Measurements from ENCODE around the gene TEAD3.

TEAD3 gene

GRCh38 chr6:35452183-35453090 lies 44.4 kb downstream of the TEAD3 start, which contains the start of gene FANCE:
Gene FANCE, plus strand, starts transcription at chr6:35452338. Its CDS starts 208 bp downstream, at chr6:35452546.
- Histone ChIP-seq H2AFZ (ENCODE audit: low read length) (peak within 1 kb of the TSS; percentile 92), H3K4me3 (ENCODE audit: low read length) (peak within 1 kb of the TSS; percentile 87), H3K9me3 (replicated peaks; ENCODE audit: insufficient read depth, low read length) (no peaks in the 10 kb centered on the region), H3K27ac (ENCODE audit: low read length) (peak within 1 kb of the TSS; percentile 55; the same call in 1 of the 2 replicates), H3K79me2 (ENCODE audit: low read length) (0 out of 2 replicates have a peak, but pooled peaks cover 4% of the 10 kb centered on the region), H3K9ac (ENCODE audit: low read length) (peak within 1 kb of the TSS; percentile 73), H3K27me3 (replicated peaks; ENCODE audit: insufficient read depth, low read length) (peaks cover 13% of the 10 kb centered on the region; the same call in 1 of the 2 replicates), H3K4me1 (ENCODE audit: low read length) (peaks cover 15% of the 10 kb centered on the region), H4K20me1 (ENCODE audit: insufficient read depth, low read length) (no peaks in the 10 kb centered on the region), H3K36me3 (replicated peaks; ENCODE audit: insufficient read depth, low read length) (no peaks in the 10 kb centered on the region), H3F3A (ENCODE audit: insufficient read depth, low read length) (no peaks in the 10 kb centered on the region), H3K9me2 (replicated peaks; ENCODE audit: insufficient read depth, low read length) (no peaks in the 10 kb centered on the region), H3K4me2 (ENCODE audit: low read depth, low read length) (peak within 1 kb of the TSS; percentile 99)
- TF ChIP-seq EZH2 (optimal IDR thresholded peaks at IDR 0.05; ENCODE audit: low read depth, low read length) (no peak), EZH2phosphoT487 (IDR thresholded peaks at IDR 0.05; ENCODE audit: low read length) (no peak), CTCF (IDR thresholded peaks at IDR 0.05; ENCODE audit: low read length) (no peak)
- peak; percentile 92 for DNase-seq

- Histone ChIP-seq H3K27me3 (replicated peaks; ENCODE audit: insufficient read depth, low read length) (peaks cover 13% of the 10 kb centered on the region; the same call in 1 of the 2 replicates), H3F3A (ENCODE audit: insufficient read depth, low read length) (no peaks in the 10 kb centered on the region), H3K9me2 (replicated peaks; ENCODE audit: insufficient read depth, low read length) (no peaks in the 10 kb centered on the region), H3K27ac (ENCODE audit: low read length) (no peak overlapping the region), H3K9ac (ENCODE audit: low read length) (no peak overlapping the region), H3K4me1 (ENCODE audit: low read length) (peaks cover 15% of the 10 kb centered on the region), H3K9me3 (replicated peaks; ENCODE audit: insufficient read depth, low read length) (no peaks in the 10 kb centered on the region), H3K36me3 (replicated peaks; ENCODE audit: insufficient read depth, low read length) (no peaks in the 10 kb centered on the region), H2AFZ (ENCODE audit: low read length) (peak overlapping the region; percentile 30; the same call in 1 of the 2 replicates), H3K4me3 (ENCODE audit: low read length) (peak overlapping the region; percentile 87), H3K4me2 (ENCODE audit: low read depth, low read length) (peak overlapping the region; percentile 99), H4K20me1 (ENCODE audit: insufficient read depth, low read length) (no peaks in the 10 kb centered on the region), H3K79me2 (ENCODE audit: low read length) (0 out of 2 replicates have a peak, but pooled peaks cover 4% of the 10 kb centered on the region)
- DNase-seq, result no peak
- no peak for TF ChIP-seq EZH2phosphoT487 (IDR thresholded peaks at IDR 0.05; ENCODE audit: low read length)
- no peak for TF ChIP-seq CTCF (IDR thresholded peaks at IDR 0.05; ENCODE audit: low read length)
- no peak for TF ChIP-seq EZH2 (optimal IDR thresholded peaks at IDR 0.05; ENCODE audit: low read depth, low read length)
These were observed 45.3 kb downstream of the TEAD3 start for GRCh38 chr6:35451354-35452182.

GRCh38 chr6:35449287-35449881 lies 47.5 kb downstream of the TEAD3 start:
- Histone ChIP-seq H3K79me2 (ENCODE audit: low read length) (0 out of 2 replicates have a peak, but pooled peaks cover 4% of the 10 kb centered on the region), H3K4me2 (ENCODE audit: low read depth, low read length) (no peak overlapping the region; the same call in 1 of the 2 replicates), H3K27me3 (replicated peaks; ENCODE audit: insufficient read depth, low read length) (peaks cover 13% of the 10 kb centered on the region; the same call in 1 of the 2 replicates), H3K4me3 (ENCODE audit: low read length) (no peak overlapping the region), H3K36me3 (replicated peaks; ENCODE audit: insufficient read depth, low read length) (no peaks in the 10 kb centered on the region), H3K4me1 (ENCODE audit: low read length) (peaks cover 15% of the 10 kb centered on the region), H3K9me2 (replicated peaks; ENCODE audit: insufficient read depth, low read length) (no peaks in the 10 kb centered on the region), H4K20me1 (ENCODE audit: insufficient read depth, low read length) (no peaks in the 10 kb centered on the region), H3F3A (ENCODE audit: insufficient read depth, low read length) (no peaks in the 10 kb centered on the region), H3K9ac (ENCODE audit: low read length) (no peak overlapping the region), H3K9me3 (replicated peaks; ENCODE audit: insufficient read depth, low read length) (no peaks in the 10 kb centered on the region), H2AFZ (ENCODE audit: low read length) (no peak overlapping the region), H3K27ac (ENCODE audit: low read length) (no peak overlapping the region)
- TF ChIP-seq CTCF (IDR thresholded peaks at IDR 0.05; ENCODE audit: low read length), result peak; percentile 62
- no peak for TF ChIP-seq EZH2phosphoT487 (IDR thresholded peaks at IDR 0.05; ENCODE audit: low read length)
- DNase-seq, result peak; percentile 82

Data from MM.1S (cell line).